Measurements from ENCODE around the gene CALN1.

Gene CALN1

GRCh38 chr7:71731740-71732139, 680.4 kb downstream of the CALN1 start:
- TF ChIP-seq ZFX (IDR thresholded peaks at IDR 0.05; ENCODE audit: borderline replicate concordance) (no peak), CTCF (IDR thresholded peaks at IDR 0.05) (no peak)
- H3K27ac ChIP-seq: no peak overlapping the region

All from 22Rv1 (cell line).